NCI-H2227 (cell line): ENCODE data around the gene KRTAP1-5.
"Not testable (repeated sequence)": the region's sequence is repeated elsewhere in the genome, so short reads cannot be mapped to it uniquely, and the experiment has no call there.

ENCODE experiments used
- DNase-seq: peaks from one replicate; lab custom pipeline; 2025; ENCODE audit not compliant: unreplicated experiment; lab: John Stamatoyannopoulos, UW

KRTAP1-5 gene

GRCh38 chr17:41009301-41009760, 17.7 kb downstream of the KRTAP1-5 start:
- no peak for DNase-seq

- DNase-seq = no peak
These were observed 18.2 kb downstream of the KRTAP1-5 start, which contains the start of gene KRTAP3-1 for GRCh38 chr17:41008811-41009210. Gene KRTAP3-1, minus strand, starts transcription at chr17:41009128. Its CDS starts 54 bp downstream, at chr17:41009074.

- no peak for DNase-seq
These were observed 22.6 kb downstream of the KRTAP1-5 start for GRCh38 chr17:41004397-41004796.

- no peak for DNase-seq
These were observed 23.1 kb downstream of the KRTAP1-5 start for GRCh38 chr17:41003926-41004325.

- no peak for DNase-seq
These were observed 24.2 kb downstream of the KRTAP1-5 start for GRCh38 chr17:41002814-41003213.

- no peak for DNase-seq
These were observed 25.2 kb downstream of the KRTAP1-5 start for GRCh38 chr17:41001795-41002194.

GRCh38 chr17:40999563-40999962, 27.4 kb downstream of the KRTAP1-5 start, which contains the start of gene KRTAP3-2:
Gene KRTAP3-2, minus strand, starts transcription at chr17:40999906. Its CDS starts 53 bp downstream, at chr17:40999853.
- not testable (repeated sequence) for DNase-seq

- peak; percentile 35 for DNase-seq
These were observed 29.6 kb downstream of the KRTAP1-5 start for GRCh38 chr17:40997361-40997760.

- DNase-seq = no peak
These were observed 30.2 kb downstream of the KRTAP1-5 start for GRCh38 chr17:40996829-40997228.

- no peak for DNase-seq
These were observed 31.9 kb downstream of the KRTAP1-5 start for GRCh38 chr17:40995116-40995515.

GRCh38 chr17:40993839-40994238, 33.2 kb downstream of the KRTAP1-5 start, which contains the start of gene KRTAP3-3:
Gene KRTAP3-3, minus strand, starts transcription at chr17:40994164. Its CDS starts 67 bp downstream, at chr17:40994097.
- DNase-seq = no peak

- no peak for DNase-seq
These were observed 33.9 kb downstream of the KRTAP1-5 start for GRCh38 chr17:40993084-40993483.

GRCh38 chr17:40992666-40993065, 34.3 kb downstream of the KRTAP1-5 start:
- no peak for DNase-seq

- no peak for DNase-seq
These were observed 40.1 kb downstream of the KRTAP1-5 start for GRCh38 chr17:40986920-40987319.

- DNase-seq = no peak
These were observed 42.8 kb downstream of the KRTAP1-5 start, which contains the start of gene KRT40 for GRCh38 chr17:40984226-40984625. Gene KRT40, minus strand, starts transcription at chr17:40984326. Its CDS starts 53 bp downstream, at chr17:40984273.

GRCh38 chr17:40981115-40981514, 45.9 kb downstream of the KRTAP1-5 start:
- DNase-seq = no peak

- peak; percentile 19 for DNase-seq
These were observed 46.4 kb downstream of the KRTAP1-5 start for GRCh38 chr17:40980596-40980995.

GRCh38 chr17:40980117-40980516, 46.9 kb downstream of the KRTAP1-5 start:
- no peak for DNase-seq

GRCh38 chr17:40978575-40979151, 48.3 kb downstream of the KRTAP1-5 start:
- no peak for DNase-seq
